ENCODE data around the gene CBX3.
"Not testable (repeated sequence)": the region's sequence is repeated elsewhere in the genome, so short reads cannot be mapped to it uniquely, and the experiment has no call there.

Gene CBX3

GRCh38 chr7:26202019-26202990, 760 bp downstream of the CBX3 start:
- DNase-seq (ENCODE audit: low read depth) = peak; percentile 48

- DNase-seq (ENCODE audit: low read depth) = no peak
These were observed 1.5 kb downstream of the CBX3 start for GRCh38 chr7:26203016-26203415.

DNA sequence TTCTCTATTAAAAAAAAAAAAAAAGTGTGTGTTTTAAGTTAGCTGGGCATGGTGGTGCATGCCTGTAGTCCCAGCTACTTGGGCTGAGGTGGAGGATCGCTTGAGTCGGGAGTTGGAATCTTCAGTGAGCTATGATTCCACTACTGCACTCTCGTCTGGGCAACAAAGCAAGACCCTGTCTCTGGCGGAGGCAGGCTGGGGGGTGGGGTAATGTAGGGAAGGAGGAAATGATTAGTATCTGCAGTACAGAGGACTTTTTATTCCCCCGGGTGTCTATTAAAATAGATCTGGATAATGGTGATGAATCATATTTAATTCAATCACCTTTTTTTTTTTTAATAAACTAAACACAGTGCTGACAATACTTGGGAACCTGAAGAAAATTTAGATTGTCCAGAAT, 6.5 kb downstream of the CBX3 start:
- DNase-seq (ENCODE audit: low read depth) = no peak

DNA sequence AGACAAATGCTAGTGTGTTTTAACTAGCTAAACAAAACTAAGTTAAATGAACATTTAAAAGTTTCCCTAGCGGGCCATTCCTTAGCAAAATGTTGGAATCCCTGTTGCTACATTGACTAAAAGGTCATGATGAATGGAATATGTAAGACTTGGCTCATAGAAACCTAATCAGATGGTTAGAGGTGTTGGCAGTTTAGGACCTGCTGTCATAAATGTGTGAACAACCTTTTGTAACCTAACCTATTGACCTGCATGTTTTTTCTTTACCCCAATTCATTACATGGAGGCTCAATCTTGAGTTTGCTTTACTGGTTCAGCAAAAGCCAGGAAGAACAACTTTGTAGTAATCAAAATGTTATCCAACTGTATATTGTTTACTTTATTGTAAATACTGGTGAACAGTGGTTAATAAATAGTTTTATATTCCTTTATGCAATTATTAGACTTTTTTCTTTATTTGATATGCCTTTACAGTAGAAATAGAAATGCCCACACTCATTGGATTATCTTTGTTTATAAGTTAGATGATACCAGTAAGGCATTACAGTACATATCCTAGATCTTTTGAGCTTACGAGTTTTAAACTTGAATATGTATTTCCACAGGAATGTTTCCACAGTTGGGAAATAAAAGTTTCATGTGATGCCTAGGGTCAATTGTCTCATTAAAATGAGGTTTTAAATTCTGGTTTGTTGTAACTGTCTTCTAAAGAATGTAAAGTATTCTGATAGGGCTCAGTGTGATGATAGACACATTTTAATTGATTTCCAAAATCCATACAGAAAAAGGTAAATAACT, 11.6 kb downstream of the CBX3 start:
- no peak for DNase-seq (ENCODE audit: low read depth)

GRCh38 chr7:26213807-26214515, 12.4 kb downstream of the CBX3 start:
- no peak for DNase-seq (ENCODE audit: low read depth)

DNA sequence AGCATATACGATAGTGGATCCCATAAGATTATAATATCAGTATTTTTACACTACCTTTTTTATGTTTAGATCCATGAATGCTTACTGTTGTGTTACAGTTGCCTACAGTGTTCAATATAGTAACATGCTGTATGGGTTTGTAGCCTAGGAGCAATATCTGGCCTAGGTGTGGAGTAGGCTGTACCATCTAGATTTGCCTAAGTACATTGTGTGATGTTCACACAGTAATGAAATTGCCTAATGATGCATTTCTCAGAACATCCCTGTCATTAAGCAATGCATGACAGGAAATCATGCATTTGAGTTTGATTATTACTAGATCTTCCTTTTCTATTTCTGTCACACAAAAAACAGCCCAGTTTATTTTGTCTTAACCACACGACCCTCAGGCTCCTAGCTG, 14.5 kb downstream of the CBX3 start:
- DNase-seq (ENCODE audit: low read depth) = no peak

DNA sequence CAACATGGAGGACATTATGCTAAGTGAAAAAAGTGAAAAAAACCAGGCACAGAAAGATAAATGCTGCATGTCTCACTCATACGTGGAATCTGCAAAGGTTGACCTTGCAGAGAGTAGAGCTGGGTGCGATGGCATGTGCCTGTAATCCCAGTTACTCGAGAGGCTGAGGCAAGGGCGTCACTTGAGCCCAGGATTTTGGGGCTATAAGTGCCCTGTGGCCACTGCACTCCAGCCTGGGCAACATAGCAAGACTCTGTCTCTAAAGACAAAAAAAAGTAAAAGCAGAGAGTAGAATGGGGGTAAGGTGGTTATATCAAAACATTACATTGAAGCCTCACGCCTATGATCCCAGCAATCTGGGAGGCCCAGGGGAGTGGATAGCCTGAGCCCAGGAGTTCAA, 22.8 kb downstream of the CBX3 start:
- no peak for DNase-seq (ENCODE audit: low read depth)

DNA sequence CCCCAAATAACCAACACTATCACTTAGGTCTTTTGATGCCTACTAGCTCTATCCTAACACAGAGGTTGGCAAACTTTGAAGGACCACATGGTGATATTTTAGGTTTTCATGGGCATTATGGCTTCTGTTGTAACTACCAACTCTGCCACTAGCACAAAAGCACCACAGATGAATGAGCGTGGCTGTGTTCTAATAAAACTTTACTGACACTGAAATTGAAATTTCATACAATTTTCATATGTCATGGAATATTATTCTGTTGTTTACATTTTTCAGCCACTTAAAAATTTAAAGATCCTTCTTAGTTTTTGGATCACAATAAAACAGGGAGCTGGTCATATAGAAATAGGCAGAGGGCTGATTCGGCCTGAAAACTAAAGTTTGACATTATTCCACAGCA, 26.4 kb downstream of the CBX3 start:
- no peak for DNase-seq (ENCODE audit: low read depth)

DNA sequence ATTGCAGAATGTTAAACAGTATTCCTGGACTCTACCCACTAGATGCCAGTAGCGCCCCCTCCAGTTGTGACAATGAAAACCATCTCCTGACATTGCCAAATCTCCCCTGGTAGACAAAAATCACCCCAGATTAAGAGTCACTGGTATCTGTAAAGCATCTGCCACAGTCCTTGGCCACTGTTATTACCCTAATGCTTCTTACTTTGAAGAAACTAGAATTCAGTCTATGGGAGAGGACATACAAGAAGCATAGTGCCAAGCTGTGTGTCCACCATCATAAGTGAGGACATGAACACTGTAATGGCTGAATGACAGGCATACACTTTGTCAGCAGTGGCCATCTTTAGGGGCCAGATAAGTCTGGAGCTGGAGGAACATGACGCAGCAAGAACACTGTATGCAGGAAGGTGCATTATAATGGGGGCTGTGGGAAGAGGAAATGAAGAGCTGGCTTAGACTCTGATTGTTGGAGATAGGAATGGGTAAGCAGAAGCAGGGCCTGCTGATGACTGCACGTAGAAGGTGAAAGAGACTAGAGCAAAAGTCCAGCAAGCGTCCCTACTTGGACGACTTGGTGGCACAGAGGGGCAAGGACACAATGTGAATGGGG, 32.5 kb downstream of the CBX3 start:
- no peak for DNase-seq (ENCODE audit: low read depth)

GRCh38 chr7:26237035-26237807, 35.7 kb downstream of the CBX3 start:
- DNase-seq (ENCODE audit: low read depth) = no peak

- no peak for DNase-seq (ENCODE audit: low read depth)
These were observed 36.5 kb downstream of the CBX3 start for GRCh38 chr7:26238032-26238431.

- DNase-seq (ENCODE audit: low read depth) = no peak
These were observed 43.6 kb downstream of the CBX3 start for GRCh38 chr7:26245150-26245549.

- no peak for DNase-seq (ENCODE audit: low read depth)
These were observed 48.7 kb downstream of the CBX3 start for GRCh38 chr7:26250239-26250638.

GRCh38 chr7:26261866-26262265, 60.3 kb downstream of the CBX3 start:
- DNase-seq (ENCODE audit: low read depth) = not testable (repeated sequence)
